HG03432 (cell line): ENCODE measurements around the gene ELFN1.

Experiments
- ATAC-seq: cut with Tn5 transposase; IDR thresholded peaks from one replicate; pipeline ENCODE4 v1.9.1; 2021; ENCODE audit warnings: mild to moderate bottlenecking, moderate library complexity; ENCODE audit not compliant: unreplicated experiment

Gene ELFN1

DNA sequence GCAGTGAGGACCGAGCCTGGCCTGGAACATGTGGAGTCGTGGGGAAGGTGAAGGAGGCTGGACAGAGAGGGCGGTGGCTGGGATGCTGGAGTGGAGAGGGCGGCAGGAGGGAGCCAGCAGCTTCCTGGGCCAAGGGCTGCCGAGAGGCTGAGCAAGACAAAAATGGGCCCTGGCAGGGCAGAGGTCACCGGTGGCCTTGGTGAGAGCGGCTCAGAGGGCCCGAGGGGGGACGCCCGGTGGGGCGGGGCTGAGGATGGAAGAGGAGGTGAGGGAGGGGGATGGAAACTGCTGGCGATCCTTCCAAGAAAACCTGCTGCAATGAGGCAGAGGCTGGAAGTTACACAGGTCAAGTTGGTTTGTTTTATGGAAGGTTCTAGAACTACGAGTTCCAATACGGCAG, 69.5 kb downstream of the ELFN1 start:
- no peak for ATAC-seq

DNA sequence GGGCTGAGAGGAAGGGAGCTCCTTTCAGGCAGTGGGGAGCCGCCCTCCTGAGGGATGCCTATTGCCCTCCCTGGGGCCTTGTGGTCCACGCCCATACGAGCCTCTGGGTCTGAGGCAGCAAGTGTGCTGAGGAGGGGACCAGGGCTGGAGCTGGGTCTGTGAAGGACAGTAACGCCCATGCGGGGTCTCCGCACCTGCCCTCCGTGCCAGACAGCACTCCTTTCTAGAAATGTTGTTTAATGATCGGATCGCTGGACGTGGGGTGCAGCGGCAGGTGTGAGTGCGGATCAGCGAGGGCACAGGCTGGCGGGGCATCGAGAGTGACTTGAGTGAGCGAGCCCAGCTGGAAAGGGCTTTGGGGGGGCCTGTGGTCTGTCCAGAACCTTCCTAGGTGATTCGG, 70.1 kb downstream of the ELFN1 start:
- no peak for ATAC-seq

DNA sequence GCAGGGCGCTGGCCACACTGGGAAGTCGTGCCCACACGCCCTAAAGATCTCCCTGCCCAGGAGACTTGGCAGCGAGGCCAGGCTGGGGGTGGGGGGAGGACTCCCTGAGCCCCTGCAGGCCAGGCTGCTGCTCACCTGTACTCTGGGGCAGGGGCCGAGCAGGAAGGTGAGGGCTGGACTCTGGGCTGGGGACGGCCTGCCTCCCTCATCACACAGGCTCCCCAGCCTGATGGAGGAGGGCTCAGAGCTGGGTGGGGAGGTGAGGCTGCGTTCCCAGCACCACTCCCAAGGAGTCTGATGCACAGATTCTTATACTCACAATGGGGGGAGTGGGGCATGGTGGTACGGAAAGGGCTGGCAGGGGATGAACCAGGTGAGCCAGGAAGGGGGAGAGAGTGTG, 71.2 kb downstream of the ELFN1 start:
- no peak for ATAC-seq

DNA sequence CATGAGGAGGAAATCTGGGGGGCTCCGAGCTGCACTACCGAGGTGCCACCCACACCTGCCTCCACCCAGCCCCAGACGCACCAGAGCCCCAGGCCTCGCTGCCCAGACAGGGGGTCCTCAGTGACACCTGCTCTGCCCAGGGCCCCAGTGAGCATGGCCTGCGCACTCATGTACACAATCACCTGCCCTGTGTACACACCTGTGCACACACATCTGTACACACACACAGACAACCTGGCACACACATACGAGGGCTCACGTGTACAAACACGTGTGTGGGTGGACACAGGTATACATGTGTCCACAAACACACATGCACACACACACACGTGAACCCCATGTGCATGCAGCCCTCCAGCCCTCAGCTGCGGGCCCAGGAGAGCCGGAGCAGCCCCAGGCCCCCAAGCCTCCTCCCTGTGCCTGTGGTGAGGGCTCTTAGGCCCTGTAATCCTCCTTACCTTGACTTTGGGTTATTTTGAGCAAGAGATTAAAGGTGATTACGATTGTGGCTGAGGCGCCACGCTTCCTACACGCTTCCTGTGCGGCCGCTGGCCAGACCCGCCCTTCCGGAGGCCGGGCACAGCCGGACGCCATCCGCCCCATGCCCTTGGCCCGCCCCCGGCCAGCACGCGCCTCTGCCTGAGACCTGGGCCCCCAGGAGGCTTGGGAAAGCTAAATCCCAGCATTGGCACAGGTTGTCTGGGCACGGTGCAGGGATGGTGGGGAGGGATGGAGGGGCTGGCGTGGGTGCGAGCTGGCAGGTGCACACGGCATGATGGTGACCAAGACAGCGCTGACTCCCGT, 71.9 kb downstream of the ELFN1 start:
- ATAC-seq: no peak

DNA sequence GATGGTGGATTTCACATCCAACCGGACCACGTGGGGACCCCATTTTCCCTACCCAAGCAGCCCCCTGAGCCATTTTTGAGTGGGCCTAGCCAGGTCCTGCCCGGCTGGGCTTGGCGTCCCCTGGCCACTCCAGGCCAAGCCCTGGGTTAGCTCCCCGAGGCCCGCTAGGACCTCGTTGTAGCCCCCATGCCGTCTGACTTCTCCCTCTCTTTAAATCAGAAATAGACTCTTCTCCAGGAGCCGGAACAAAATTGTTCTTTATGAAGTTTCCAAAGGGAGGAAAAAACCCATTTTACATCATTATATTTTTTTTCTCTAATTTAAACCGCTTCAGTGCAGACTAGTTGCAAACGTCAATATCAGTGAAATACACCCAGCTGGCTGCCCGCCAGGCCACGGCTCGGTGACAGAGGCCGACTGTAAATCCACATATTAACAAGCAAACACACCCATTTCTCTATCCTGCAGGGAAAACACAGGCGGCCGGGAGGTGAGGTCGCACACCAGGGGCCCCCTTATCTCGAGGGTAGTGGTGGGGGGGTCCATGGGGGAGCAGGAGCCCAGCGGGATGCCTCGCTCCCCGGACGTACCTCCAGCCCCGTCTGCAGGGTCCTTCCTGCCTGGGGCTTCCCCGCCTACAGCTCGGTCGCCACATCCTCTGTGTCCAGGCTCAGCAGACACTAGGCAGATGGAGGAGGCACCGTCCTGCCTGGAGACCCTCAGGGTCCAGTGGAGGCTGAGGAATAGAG, 72.7 kb downstream of the ELFN1 start:
- no peak for ATAC-seq

GRCh38 chr7:1743481-1744230, 73.6 kb downstream of the ELFN1 start:
- no peak for ATAC-seq

- no peak for ATAC-seq
Observed at GRCh38 chr7:1744296-1745017, 74.4 kb downstream of the ELFN1 start.

DNA sequence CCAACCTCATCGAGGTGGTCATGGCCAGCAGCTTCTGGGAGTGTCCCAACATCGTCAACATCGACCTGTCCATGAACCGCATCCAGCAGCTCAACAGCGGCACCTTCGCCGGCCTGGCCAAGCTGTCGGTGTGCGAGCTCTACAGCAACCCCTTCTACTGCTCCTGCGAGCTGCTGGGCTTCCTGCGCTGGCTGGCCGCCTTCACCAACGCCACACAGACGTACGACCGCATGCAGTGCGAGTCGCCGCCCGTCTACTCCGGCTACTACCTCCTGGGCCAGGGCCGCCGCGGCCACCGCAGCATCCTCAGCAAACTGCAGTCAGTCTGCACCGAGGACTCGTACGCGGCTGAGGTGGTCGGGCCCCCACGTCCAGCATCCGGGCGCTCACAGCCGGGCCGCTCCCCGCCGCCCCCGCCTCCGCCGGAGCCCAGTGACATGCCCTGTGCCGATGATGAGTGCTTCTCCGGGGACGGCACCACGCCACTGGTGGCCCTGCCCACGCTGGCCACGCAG, 75.0 kb downstream of the ELFN1 start:
- ATAC-seq: no peak

GRCh38 chr7:1745576-1746490, 75.8 kb downstream of the ELFN1 start:
- ATAC-seq: no peak

DNA sequence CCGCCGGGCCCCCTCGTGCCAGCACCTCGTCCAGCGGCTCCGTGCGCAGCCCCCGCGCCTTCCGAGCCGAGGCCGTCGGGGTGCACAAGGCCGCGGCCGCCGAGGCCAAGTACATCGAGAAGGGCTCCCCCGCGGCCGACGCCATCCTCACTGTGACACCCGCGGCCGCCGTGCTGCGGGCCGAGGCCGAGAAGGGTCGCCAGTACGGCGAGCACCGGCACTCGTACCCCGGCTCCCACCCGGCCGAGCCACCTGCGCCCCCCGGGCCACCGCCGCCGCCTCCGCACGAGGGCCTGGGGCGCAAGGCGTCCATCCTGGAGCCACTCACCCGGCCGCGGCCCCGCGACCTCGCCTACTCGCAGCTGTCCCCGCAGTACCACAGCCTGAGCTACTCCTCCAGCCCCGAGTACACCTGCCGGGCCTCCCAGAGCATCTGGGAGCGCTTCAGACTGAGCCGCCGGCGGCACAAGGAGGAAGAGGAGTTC, 76.5 kb downstream of the ELFN1 start:
- ATAC-seq: no peak

DNA sequence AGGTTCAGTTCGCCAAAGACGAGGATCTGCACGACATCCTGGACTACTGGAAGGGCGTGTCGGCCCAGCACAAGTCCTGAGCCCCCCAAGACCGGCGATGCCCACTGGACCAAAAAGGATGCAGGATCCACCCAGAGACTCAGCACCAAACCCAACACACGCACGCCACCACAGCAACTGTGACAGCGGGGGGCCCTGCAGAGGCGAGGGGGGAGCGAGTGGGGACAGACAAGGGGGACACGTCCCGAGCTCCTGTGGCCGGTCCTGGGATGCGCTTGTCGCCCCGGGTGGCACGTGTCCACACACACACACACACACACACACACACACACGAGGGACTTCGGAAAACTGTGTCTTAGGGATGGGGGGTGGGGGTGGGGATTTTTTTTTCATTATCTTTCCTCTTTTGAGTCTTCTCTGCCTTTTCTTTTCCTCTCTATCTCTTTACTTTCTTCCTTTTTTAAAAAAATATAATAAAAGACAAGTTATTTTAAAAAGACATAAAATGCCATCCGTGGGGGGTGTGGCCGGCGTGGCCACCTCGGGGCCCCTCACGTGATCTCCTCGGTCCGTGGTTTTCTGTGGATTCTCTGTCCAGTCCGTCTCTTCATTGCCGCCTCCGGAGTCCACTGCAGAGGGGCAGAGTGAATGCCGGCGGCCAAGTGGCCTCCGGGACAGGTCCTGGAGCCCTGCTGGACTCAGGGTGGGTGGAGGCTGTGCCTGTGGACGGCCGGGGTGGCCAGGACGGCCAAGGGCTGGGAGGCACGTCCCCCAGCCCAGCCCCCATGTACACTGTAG, 77.1 kb downstream of the ELFN1 start:
- ATAC-seq: no peak

GRCh38 chr7:1748076-1748838, 78.2 kb downstream of the ELFN1 start:
- no peak for ATAC-seq

- ATAC-seq: no peak
Observed at GRCh38 chr7:1748839-1749173, 78.7 kb downstream of the ELFN1 start.

GRCh38 chr7:1749351-1749863, 79.3 kb downstream of the ELFN1 start:
- ATAC-seq: no peak

DNA sequence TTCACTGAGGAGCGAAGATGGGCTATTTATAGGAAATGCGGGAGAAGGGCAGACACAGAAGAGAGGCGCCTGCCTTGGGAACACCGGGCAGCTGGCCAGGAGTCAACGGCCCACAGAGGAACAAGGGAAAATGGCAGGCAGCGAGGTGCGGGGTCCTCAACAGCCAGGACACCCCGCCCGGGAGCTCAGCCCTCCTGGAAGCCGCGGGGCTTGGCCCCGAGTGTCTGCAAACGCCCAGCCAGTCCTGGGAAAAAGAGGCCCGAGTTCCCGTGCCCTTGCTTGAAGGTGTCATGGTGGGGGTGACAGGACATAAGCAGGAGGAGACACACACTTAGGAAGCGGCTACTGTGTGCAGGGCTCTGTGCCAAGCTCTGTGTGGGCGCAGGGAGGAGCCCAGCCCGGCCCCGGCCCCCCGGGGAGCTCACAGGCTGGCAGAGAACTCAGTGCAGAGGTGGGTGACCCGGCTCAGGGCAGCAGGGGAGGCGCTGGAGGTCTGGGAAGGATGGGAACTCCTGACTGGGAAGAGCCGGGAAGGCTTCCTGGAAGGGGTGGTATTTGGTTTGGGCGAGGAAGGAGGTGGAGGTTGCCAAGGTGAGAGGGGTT, 79.9 kb downstream of the ELFN1 start:
- ATAC-seq: no peak

DNA sequence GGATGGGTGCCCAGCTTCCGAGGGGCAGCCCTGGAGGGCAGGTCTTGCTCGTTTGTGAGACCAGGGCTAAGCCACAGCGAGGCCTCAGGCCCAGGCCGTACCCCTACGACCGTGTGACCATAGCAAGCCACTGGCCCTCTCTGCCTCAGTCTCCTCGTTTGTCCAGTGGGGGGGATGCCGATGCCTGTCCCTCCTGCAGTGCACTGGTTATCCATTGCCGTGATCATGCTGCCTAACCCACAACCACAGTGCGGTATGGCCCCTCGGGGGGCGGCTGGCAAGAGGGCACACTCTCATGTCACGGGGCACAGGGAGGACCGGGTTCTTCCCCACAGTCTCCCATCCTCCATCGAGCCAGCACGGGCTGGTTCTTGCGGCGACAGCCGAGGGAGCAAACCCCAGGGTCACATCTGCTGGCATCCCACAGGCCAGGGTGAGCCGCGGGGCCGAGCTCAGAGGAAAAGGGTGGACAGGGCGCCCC, 80.5 kb downstream of the ELFN1 start:
- no peak for ATAC-seq

DNA sequence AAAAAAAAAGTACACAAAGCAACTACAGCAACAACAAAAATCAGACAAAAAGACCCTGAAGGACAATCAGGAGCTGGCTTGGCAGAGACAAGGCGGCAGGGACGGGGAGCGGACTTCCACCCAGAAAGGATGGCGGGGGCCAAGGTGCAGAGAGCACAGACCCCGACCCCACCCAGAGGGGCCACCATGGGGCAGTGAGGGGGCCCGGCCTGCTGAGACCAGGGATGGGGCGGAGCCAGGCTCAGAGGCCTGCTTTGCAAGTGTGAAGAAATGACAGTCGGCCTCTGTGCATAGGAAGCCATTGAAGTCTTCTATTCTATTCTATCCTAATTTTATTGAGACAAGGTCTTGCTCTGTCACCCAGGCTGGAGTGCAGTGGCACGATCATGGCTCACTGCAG, 82.0 kb downstream of the ELFN1 start:
- ATAC-seq: no peak
